Activated naive CD4-positive, alpha-beta T cell treated with anti-CD3 and anti-CD28 coated beads for 36 hours (primary cell): ENCODE results near the gene G3BP1. TPM values are rescaled to one million over a fixed set of nuclear protein-coding genes. Genes with fewer than 3 reads are reported as not detected.
"Not testable (repeated sequence)": the region's sequence is repeated elsewhere in the genome, so short reads cannot be mapped to it uniquely, and the experiment has no call there.

Source experiments
- CTCF ChIA-PET: fragments of 350-600 bp; sonication (Branson Sonifier 250); formaldehyde crosslinking; loops from one replicate; lab custom pipeline; 2021; ENCODE audit warnings: antibody characterized with exemption; lab: Charles Lee
- DNase-seq: peaks from one replicate; pipeline ENCODE4 v3.0.0-alpha.2; 2020
- H3K27ac Mint-ChIP-seq: one replicate; pipeline ENCODE4 v1.8.0; 2021; ENCODE audit warnings: mild to moderate bottlenecking, mixed read lengths
- H3K27me3 Mint-ChIP-seq: one replicate; pipeline ENCODE4 v1.8.0; 2021; ENCODE audit warnings: low read depth, mixed read lengths
- H3K36me3 Mint-ChIP-seq: one replicate; pipeline ENCODE4 v1.8.0; 2021; ENCODE audit warnings: low read depth, mixed read lengths
- H3K4me1 Mint-ChIP-seq: one replicate; pipeline ENCODE4 v1.8.0; 2021; ENCODE audit warnings: low read depth, mixed read lengths
- H3K4me3 Mint-ChIP-seq: one replicate; pipeline ENCODE4 v1.8.0; 2021; ENCODE audit warnings: mild to moderate bottlenecking, moderate library complexity, mixed read lengths
- H3K9me3 Mint-ChIP-seq: one replicate; pipeline ENCODE4 v1.8.0; 2021; ENCODE audit warnings: mixed read lengths
- intact Hi-C: fragments of 100-400 bp; cut with micrococcal nuclease; formaldehyde crosslinking; loops from one replicate; pipeline ENCODE4 v1.15.1; 2023
- total RNA-seq, 2 experiments: library from RNA; stranded (reverse); gene quantifications; one replicate each; pipeline ENCODE4 v1.2.3, GENCODE V29; 2021

G3BP1 gene
- 100 to 1,000 TPM; 220 to 241 TPM for total RNA-seq

DNA sequence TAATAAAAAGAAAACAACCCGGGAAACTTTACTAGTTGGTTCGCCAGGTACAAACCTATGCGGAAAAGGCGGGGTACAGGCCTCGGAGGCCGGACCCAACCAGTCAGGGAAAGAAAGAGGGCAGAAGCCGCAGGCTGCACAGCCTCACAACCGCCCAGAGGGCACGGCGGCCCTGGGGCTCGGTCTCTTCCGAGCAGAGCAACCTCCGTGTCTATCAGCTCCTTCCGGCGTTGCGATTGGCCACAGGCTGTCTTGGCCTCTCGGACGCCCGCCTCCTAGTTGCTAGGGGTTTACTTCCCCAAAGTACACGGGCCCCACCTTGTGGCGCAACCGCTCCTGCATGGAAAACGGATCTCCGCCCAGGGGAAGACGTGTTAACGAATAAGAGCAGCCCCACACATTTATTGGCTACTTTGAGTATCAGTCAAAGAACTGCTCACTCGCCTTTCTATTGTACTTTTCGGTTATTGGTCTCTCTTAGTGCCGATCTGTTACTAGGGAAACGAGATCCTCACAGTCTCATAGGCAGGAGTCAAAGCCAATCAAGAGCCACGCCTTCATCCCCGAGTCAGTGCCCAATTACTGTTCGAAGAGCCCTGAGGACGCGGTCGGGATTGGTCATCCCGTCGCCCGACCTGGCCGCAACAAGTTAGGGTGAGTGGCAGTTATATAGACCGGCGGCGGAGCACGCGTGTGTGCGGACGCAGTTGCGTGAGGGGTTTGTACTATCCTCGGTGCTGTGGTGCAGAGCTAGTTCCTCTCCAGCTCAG lies at the start of gene G3BP1:
G3BP1 (plus strand) TSS at position 696 of the 770 bp plus-strand sequence. CDS start 14,667 bp downstream, outside the sequence.
- CTCF ChIA-PET: interaction anchor here (0.6 to 3.6 kb wide), 20 partner anchors 14 to 329 kb away, joined by 3 to 34 read pairs (median 5); partner anchors contain the start of gene SLC36A1
- DNase-seq: peak; percentile 100
- no peaks in the 10 kb centered on the region for H3K9me3 Mint-ChIP-seq
- intact Hi-C loops: loop anchor here (1.0 to 10.0 kb wide), 16 partner anchors 13 to 1361 kb away; partner anchors contain the start of genes ATOX1, SLC36A1 and TNIP1
- peak within 1 kb of the TSS; percentile 70 for H3K27ac Mint-ChIP-seq
- H3K27me3 Mint-ChIP-seq: no peaks in the 10 kb centered on the region
- peaks cover 24% of the 10 kb centered on the region for H3K36me3 Mint-ChIP-seq
- peaks cover 33% of the 10 kb centered on the region for H3K4me1 Mint-ChIP-seq
- H3K4me3 Mint-ChIP-seq: peak within 1 kb of the TSS; percentile 77

GRCh38 chr5:151722546-151722945 lies 49.2 kb upstream of the G3BP1 start:
- Mint-ChIP-seq H3K9me3 (no peaks in the 10 kb centered on the region), H3K36me3 (no peaks in the 10 kb centered on the region), H3K4me3 (no peak overlapping the region), H3K27me3 (no peaks in the 10 kb centered on the region), H3K27ac (no peak overlapping the region), H3K4me1 (peaks cover 12% of the 10 kb centered on the region)
- intact Hi-C loops: no loop called here
- no peak for DNase-seq
- CTCF ChIA-PET: interaction anchor here (2.0 to 3.5 kb wide), 2 partner anchors 49 to 64 kb away, joined by 5 to 23 read pairs; partner anchors contain the start of gene G3BP1

DNA sequence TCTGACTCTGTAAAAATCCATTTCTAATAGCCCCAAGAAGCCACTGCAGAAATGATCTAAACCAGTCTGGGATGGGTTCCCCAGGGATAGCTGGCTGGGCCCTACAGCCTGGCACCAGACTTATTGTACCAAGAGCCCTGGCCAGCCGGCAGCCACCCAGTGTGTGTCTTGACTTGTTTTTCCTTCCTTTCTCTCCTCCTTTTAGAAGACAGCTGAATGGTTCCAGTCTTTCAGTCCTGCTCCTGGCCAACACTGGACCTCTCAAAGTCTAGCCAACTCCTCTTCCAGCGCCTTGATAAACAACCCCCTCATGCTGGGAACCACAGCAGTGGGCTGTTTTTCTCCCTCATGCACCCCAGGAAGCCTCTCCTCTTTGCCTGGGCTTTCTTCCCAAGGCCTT lies 47.4 kb upstream of the G3BP1 start:
- intact Hi-C loops: no loop called here
- CTCF ChIA-PET: no interaction called here
- Mint-ChIP-seq H3K9me3 (peaks cover 2% of the 10 kb centered on the region), H3K27me3 (no peaks in the 10 kb centered on the region), H3K4me1 (peaks cover 12% of the 10 kb centered on the region), H3K36me3 (peaks cover 2% of the 10 kb centered on the region), H3K4me3 (no peak overlapping the region), H3K27ac (no peak overlapping the region)
- no peak for DNase-seq

- H3K27me3 Mint-ChIP-seq, H3K4me1 Mint-ChIP-seq, H3K27ac Mint-ChIP-seq, H3K4me3 Mint-ChIP-seq, H3K9me3 Mint-ChIP-seq, intact Hi-C loops, DNase-seq: not testable (repeated sequence)
- CTCF ChIA-PET: interaction anchor here (2.1 kb wide), 1 partner anchor 11 kb away, joined by 9 read pairs; no protein-coding TSS in a partner anchor
- H3K36me3 Mint-ChIP-seq: peaks cover 19% of the 10 kb centered on the region
Measured at GRCh38 chr5:151729597-151729996, 42.2 kb upstream of the G3BP1 start.

DNA sequence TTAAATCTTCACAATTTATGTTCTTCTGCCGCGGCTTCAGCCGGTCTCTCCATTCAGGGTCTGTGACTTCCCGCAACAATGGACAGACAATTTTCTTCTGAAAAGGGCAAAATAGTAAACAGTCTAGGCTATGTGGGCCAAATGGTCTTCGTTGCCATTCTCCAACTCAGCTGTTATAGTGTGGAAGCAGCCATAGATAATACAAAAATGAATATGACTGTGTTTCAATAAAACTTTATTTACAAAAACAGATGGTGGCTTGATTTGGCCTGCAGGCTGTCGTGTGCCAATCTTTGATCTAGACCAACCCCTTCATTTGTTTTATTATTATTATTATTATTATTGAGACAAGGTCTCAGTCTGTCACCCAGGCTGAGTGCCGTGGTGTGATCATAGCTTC lies 41.4 kb upstream of the G3BP1 start:
- peaks cover 8% of the 10 kb centered on the region for H3K9me3 Mint-ChIP-seq
- intact Hi-C loops: no loop called here
- peaks cover 20% of the 10 kb centered on the region for H3K36me3 Mint-ChIP-seq
- no peak overlapping the region for H3K27ac Mint-ChIP-seq
- CTCF ChIA-PET: interaction anchor here (1.4 to 2.1 kb wide), 2 partner anchors 10 to 79 kb away, joined by 5 to 9 read pairs; no protein-coding TSS in a partner anchor
- DNase-seq: no peak
- no peak overlapping the region for H3K4me3 Mint-ChIP-seq
- H3K27me3 Mint-ChIP-seq: no peaks in the 10 kb centered on the region
- H3K4me1 Mint-ChIP-seq: no peaks in the 10 kb centered on the region

DNA sequence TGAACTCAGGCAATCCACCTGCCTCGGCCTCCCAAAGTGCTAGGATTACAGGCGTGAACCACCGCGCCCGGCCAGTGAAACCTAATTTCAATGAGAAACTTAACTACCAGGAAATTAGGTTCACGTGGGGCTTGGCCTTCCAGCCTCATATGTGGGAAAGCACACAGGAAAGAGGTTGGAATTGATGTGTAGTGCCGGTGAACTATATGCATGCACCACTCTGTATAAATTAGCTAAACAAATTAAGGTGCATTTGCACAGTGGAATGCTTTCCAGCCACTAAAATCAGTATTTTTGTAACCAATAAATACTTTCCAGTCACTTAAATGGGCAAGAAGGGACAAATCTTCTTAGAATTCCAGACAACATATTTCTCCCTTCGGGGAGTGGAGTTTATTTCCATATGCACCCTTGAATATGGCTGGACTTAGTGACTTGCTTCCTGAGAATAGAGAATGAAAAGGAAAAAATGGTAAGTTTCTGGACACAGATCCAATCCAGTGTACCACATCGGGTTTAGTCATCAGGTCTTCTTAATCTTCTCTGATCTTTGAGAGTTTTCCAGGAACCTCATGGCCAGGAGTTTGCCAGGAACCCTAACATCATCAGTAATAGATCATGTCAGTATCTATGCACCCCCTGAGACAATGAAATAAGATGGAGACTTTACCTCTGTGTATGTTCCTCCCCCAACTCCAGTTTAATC lies 38.2 kb upstream of the G3BP1 start:
- Mint-ChIP-seq H3K27ac (no peak overlapping the region), H3K27me3 (no peaks in the 10 kb centered on the region), H3K9me3 (peaks cover 8% of the 10 kb centered on the region), H3K4me3 (no peak overlapping the region), H3K36me3 (peaks cover 20% of the 10 kb centered on the region), H3K4me1 (no peaks in the 10 kb centered on the region)
- intact Hi-C loops: no loop called here
- no peak for DNase-seq
- CTCF ChIA-PET: no interaction called here

- Mint-ChIP-seq H3K36me3 (peaks cover 20% of the 10 kb centered on the region), H3K9me3 (peaks cover 8% of the 10 kb centered on the region), H3K4me3 (no peak overlapping the region), H3K27me3 (no peaks in the 10 kb centered on the region), H3K27ac (no peak overlapping the region), H3K4me1 (no peaks in the 10 kb centered on the region)
- CTCF ChIA-PET: no interaction called here
- intact Hi-C loops: no loop called here
- DNase-seq: no peak
Measured at GRCh38 chr5:151734064-151734408, 37.7 kb upstream of the G3BP1 start.

DNA sequence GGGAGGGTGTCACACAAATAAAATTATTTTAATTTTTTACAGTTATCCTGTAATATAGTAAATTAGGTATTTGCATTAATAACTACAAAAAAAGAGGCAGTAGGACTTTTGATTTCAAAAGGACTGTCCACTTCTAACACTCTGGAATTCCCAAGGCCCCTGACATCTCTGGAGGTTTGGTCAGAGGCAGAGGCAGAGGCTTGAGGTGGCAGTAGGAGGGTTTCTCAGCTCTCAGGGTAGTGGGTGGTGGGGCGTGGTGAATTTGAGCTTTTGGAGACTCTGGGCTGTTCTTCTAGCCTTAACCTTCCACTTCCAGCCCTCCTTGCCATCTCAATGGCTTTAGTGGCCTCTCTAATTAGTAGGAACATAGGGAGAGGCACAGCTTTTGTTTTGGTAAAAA lies 36.1 kb upstream of the G3BP1 start:
- H3K9me3 Mint-ChIP-seq: no peaks in the 10 kb centered on the region
- peaks cover 7% of the 10 kb centered on the region for H3K4me1 Mint-ChIP-seq
- H3K4me3 Mint-ChIP-seq: no peak overlapping the region
- H3K27me3 Mint-ChIP-seq: no peaks in the 10 kb centered on the region
- no peak for DNase-seq
- H3K36me3 Mint-ChIP-seq: peaks cover 9% of the 10 kb centered on the region
- CTCF ChIA-PET: interaction anchor here (3.2 kb wide), 1 partner anchor 77 kb away, joined by 13 read pairs; no protein-coding TSS in a partner anchor
- intact Hi-C loops: no loop called here
- no peak overlapping the region for H3K27ac Mint-ChIP-seq

- CTCF ChIA-PET: interaction anchor here (0.7 to 3.2 kb wide), 3 partner anchors 34 to 85 kb away, joined by 3 to 13 read pairs (median 3); no protein-coding TSS in a partner anchor
- intact Hi-C loops: no loop called here
- no peak overlapping the region for H3K27ac Mint-ChIP-seq
- H3K4me1 Mint-ChIP-seq: peaks cover 10% of the 10 kb centered on the region
- no peaks in the 10 kb centered on the region for H3K27me3 Mint-ChIP-seq
- peaks cover 10% of the 10 kb centered on the region for H3K36me3 Mint-ChIP-seq
- DNase-seq: no peak
- H3K4me3 Mint-ChIP-seq: no peak overlapping the region
- H3K9me3 Mint-ChIP-seq: no peaks in the 10 kb centered on the region
Measured at GRCh38 chr5:151737431-151737830, 34.3 kb upstream of the G3BP1 start.

DNA sequence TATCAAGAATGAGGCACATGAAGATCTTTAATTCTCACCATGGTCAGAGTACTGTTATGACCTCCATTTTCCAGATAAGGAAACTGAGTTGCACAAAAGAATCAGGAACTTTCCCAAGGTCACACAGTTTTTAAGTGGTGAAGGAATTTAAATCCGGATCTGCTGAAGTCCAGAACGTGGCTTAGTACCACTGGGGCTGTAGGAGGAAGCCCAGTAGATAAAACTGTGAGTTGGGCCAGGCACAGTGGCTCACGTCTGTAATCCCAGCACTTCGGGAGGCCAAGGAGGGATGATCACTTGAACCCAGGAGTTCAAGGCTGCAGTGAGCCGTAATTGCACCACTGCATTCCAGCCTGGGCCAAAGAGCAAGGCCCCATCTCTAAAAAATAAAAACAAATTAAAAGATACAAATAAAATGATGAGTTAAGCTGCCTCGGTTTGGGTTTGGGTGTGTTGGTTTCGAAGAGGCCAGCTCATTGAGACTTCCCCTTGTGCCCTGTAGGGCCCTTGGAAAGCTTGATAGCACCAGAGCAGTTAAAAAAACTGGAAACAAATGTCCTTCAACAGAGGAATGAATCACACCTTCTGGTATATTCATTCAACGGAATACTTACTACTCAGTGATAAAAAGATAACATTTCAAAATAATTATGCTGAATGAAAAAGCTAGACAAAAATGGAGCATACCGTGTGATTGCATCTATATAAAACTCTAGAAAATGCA lies 33.5 kb upstream of the G3BP1 start:
- Mint-ChIP-seq H3K36me3 (peaks cover 12% of the 10 kb centered on the region), H3K4me3 (no peak overlapping the region), H3K4me1 (peaks cover 10% of the 10 kb centered on the region), H3K9me3 (no peaks in the 10 kb centered on the region), H3K27ac (no peak overlapping the region), H3K27me3 (no peaks in the 10 kb centered on the region)
- CTCF ChIA-PET: interaction anchor here (1.4 to 4.8 kb wide), 4 partner anchors 11 to 86 kb away, joined by 3 to 65 read pairs (median 24); no protein-coding TSS in a partner anchor
- DNase-seq: no peak
- intact Hi-C loops: no loop called here

DNA sequence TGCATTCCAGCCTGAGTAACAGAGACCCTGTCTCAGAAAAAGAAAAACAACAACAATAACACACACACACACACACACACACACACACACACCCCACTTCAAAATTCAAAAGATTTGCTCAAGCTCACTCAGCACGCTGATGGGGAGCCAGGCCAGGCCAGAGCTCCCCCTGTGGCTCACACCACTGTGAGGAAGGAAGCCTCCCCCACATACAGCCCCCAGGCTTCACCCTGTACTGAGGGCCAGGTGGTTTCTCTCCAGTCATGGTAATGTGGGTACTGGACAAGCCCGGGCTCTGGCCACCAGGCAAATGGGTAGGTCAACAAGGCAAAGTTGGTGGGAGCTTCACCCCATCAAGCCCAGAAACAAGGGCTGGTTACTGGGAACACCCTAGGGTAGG lies 32.4 kb upstream of the G3BP1 start:
- H3K9me3 Mint-ChIP-seq: no peaks in the 10 kb centered on the region
- no peak overlapping the region for H3K4me3 Mint-ChIP-seq
- H3K27ac Mint-ChIP-seq: no peak overlapping the region
- intact Hi-C loops: no loop called here
- peaks cover 15% of the 10 kb centered on the region for H3K36me3 Mint-ChIP-seq
- H3K4me1 Mint-ChIP-seq: peaks cover 10% of the 10 kb centered on the region
- CTCF ChIA-PET: interaction anchor here (0.6 to 5.9 kb wide), 20 partner anchors 9 to 168 kb away, joined by 3 to 65 read pairs (median 6); no protein-coding TSS in a partner anchor
- H3K27me3 Mint-ChIP-seq: no peaks in the 10 kb centered on the region
- no peak for DNase-seq
